Heart left ventricle (tissue), 16 donors: Measurements from ENCODE around the gene TIAL1. TPM values are rescaled to one million over a fixed set of nuclear protein-coding genes. Genes with fewer than 3 reads are reported as not detected.

Source experiments
- ATAC-seq, 4 donors: fragments of 200-7000 bp; cut with Tn5 transposase; one replicate each; pipeline ENCODE4 v1.9.1; 2020 to 2022; ENCODE audit warnings: moderate library complexity in 4 of 4, mild to moderate bottlenecking in 3 of 4, moderate number of reproducible peaks in 1 of 4
- DNase-seq, 5 donors: peaks; one replicate each; pipeline ENCODE4 v3.0.0-alpha.2; 2020
- H3K27ac ChIP-seq, 12 donors: fragments of 200-600 bp; sonication (generic) in 4 of 12; one replicate each; pipeline versions ENCODE4 v1.5.0 to v1.8.0; 2016 to 2022; ENCODE audit warnings: mild to moderate bottlenecking in 2 of 12
- H3K27me3 ChIP-seq, 9 donors: fragments of 200-600 bp; sonication (generic) in 2 of 9; one replicate each; pipeline versions ENCODE4 v1.5.1 to v1.8.0; 2016 to 2022; ENCODE audit warnings: mild to moderate bottlenecking in 3 of 9
- H3K36me3 ChIP-seq, 9 donors: fragments of 200-600 bp; sonication (generic) in 2 of 9; one replicate each; pipeline versions ENCODE4 v1.5.0 to v1.8.0; 2018 to 2022; ENCODE audit warnings: mild to moderate bottlenecking in 2 of 9
- H3K4me1 ChIP-seq, 12 donors: fragments of 200-600 bp; sonication (generic) in 4 of 12; one replicate each; pipeline versions ENCODE4 v1.5.0 to v1.8.0; 2016 to 2022; ENCODE audit warnings: mild to moderate bottlenecking in 3 of 12
- H3K4me3 ChIP-seq, 12 donors: fragments of 200-600 bp; sonication (generic) in 4 of 12; one replicate each; pipeline versions ENCODE4 v1.5.0 to v1.8.0; 2017 to 2022; ENCODE audit warnings: mild to moderate bottlenecking in 9 of 12, moderate library complexity in 4 of 12
- H3K9me3 ChIP-seq, 12 donors: fragments of 200-600 bp; sonication (generic) in 4 of 12; one replicate each; pipeline versions ENCODE4 v1.5.0 to v1.8.0; 2016 to 2022; ENCODE audit warnings: mild to moderate bottlenecking in 1 of 12
- CTCF ChIP-seq, 12 donors: fragments of 200-600 bp; sonication (generic) in 4 of 12; IDR thresholded peaks; one replicate each; pipeline versions ENCODE4 v1.5.0 to v1.8.0; 2018 to 2022; ENCODE audit warnings: antibody characterized with exemption in 12 of 12, mild to moderate bottlenecking in 5 of 12
- POLR2A ChIP-seq, 2 donors: fragments of 450-650 bp; IDR thresholded peaks; one replicate each; pipeline ENCODE4 v1.6.1; 2017; ENCODE audit warnings: antibody characterized with exemption in 2 of 2, mild to moderate bottlenecking in 2 of 2, moderate library complexity in 2 of 2
- WGBS, 4 donors: extraction: QIAGEN DNeasy Blood & Tissue Kit in 2 of 4; methylation state at CpG; one replicate each; pipeline versions ENCODE4 v1.1.5 to v1.1.7; 2013 to 2018; 5-methylcytosine and 5-hydroxymethylcytosine counted together
- intact Hi-C, 10 donors: fragments of 100-400 bp; cut with DNase I; formaldehyde crosslinking; loops; one replicate each; pipeline versions ENCODE4 v1.11.1 to v1.14.2; 2022
- polyA plus RNA-seq, 2 donors: library from polyadenylated mRNA; stranded (reverse); fragments of 200-250 nt; gene quantifications; one replicate each; pipeline ENCODE4 v1.2.3, GENCODE V29; 2013
- total RNA-seq, 9 donors: library from RNA; depleted of rRNA in 2 of 9; stranded (reverse); fragments of >200 nt in 2 of 9; fragmentation: NEBNext Ultra II Directional in 3 of 9; extraction: Animal tissue kit (Norgen Biotek cat#: 25700) in 3 of 9; gene quantifications; one replicate each; pipeline versions ENCODE4 v1.1.0 to v1.2.4, GENCODE V29; 2016 to 2023
- donor health status: ischemic (EF 13 %, LVEDD 7.1; RV severe dilation, severe dysfunction).
- donor health status: healthy with polysubstance abuse.
- donor health status: DM: no; HTN: yes; CAD: no.
- donor health status: DM: no; HTN: no; CAD: no.
- donor health status: ischemic (EF 25% LVEDD 6.9; RV normal size, moderate dysfunction).
- donor health status: ischemic (EF 25% LVEDD 5.7; RV mildly dilated, moderate dysfunction).
- donor health status: healthy.
- donor health status: DM: yes; HTN: yes; CAD: no.
- donor health status: ischemic (EF 35%, LVEDD 5.7; RV mildly dilated, moderate dysfunction).
- donor health status: nonischemic (EF 11% LVEDD 7.7; RV severe dilation, severe dysfunction).
- donor health status: DM: yes; HTN: yes; CAD: no.
- donor health status: PGD.
- donor health status: ischemic (EF 29% LVEDD 5.4; RV normal size, mild dysfunction).
- donor health status: nonischemic (EF 23%, LVEDD 6.1; RV moderate dilation, normal function).

The TIAL1 gene
- total and polyA plus RNA-seq, 11 donors = 24.8 to 86.3 (median 65.2) TPM

GRCh38 chr10:119525116-119525515 is 71.6 kb downstream of the TIAL1 start:
- Histone ChIP-seq H3K9me3 (no peaks in the 10 kb centered on the region), H3K4me1 (peaks cover 0 to 6% (median 0%) of the 10 kb centered on the region in 12 donors), H3K27ac (no peak overlapping the region), H3K27me3 (no peaks in the 10 kb centered on the region), H3K4me3 (no peak overlapping the region), H3K36me3 (peaks cover 0 to 36% (median 0%) of the 10 kb centered on the region in 9 donors)
- TF ChIP-seq POLR2A (IDR thresholded peaks at IDR 0.05) (no peak), CTCF (IDR thresholded peaks at IDR 0.05) (no peak)
- DNase-seq (no peak), ATAC-seq (no peak)
- 90 to 94% (median 93%) methylated on average over 5 of the region's 5 CpGs for WGBS, 4 donors
- intact Hi-C loops = no loop called here

- no peak for DNase-seq
- Histone ChIP-seq H3K4me3 (no peak overlapping the region), H3K9me3 (no peaks in the 10 kb centered on the region), H3K27me3 (no peaks in the 10 kb centered on the region), H3K4me1 (peaks cover 0 to 6% (median 0%) of the 10 kb centered on the region in 12 donors), H3K36me3 (peaks cover 0 to 36% (median 0%) of the 10 kb centered on the region in 9 donors), H3K27ac (no peak overlapping the region)
- intact Hi-C loops = no loop called here
- 90 to 95% (median 94%) methylated on average over 13 of the region's 13 CpGs for WGBS, 4 donors
- TF ChIP-seq POLR2A (IDR thresholded peaks at IDR 0.05) (no peak), CTCF (IDR thresholded peaks at IDR 0.05) (no peak)
- ATAC-seq = no peak
Observed at GRCh38 chr10:119524720-119525070, 72.1 kb downstream of the TIAL1 start.

GRCh38 chr10:119523895-119524719 is 72.7 kb downstream of the TIAL1 start:
- intact Hi-C loops = no loop called here
- Histone ChIP-seq H3K27ac (no peak overlapping the region), H3K36me3 (peaks cover 0 to 36% (median 0%) of the 10 kb centered on the region in 9 donors), H3K4me3 (no peak overlapping the region), H3K9me3 (no peaks in the 10 kb centered on the region), H3K27me3 (no peaks in the 10 kb centered on the region), H3K4me1 (peaks cover 0 to 6% (median 0%) of the 10 kb centered on the region in 12 donors)
- DNase-seq = no peak
- no peak for TF ChIP-seq POLR2A (IDR thresholded peaks at IDR 0.05)
- no peak for ATAC-seq
- WGBS, 4 donors = 93 to 94% (median 94%) methylated on average over 19 of the region's 19 CpGs

Other genes with a start within 250 kb of the TIAL1 start
- 10 to 100 TPM in 2 of 9 donors, 1 to 10 TPM in 7; 1.6 to 25.2 (median 4.7) TPM for gene RGS10, start 54.2 kb downstream of the TIAL1 start, total RNA-seq
- gene RGS10, start 54.2 kb downstream of the TIAL1 start, polyA plus RNA-seq = 1 to 10 TPM; 4.7 to 6.3 TPM
- gene BAG3, start 54.4 kb upstream of the TIAL1 start, total RNA-seq = 100 to 1,000 TPM in 8 of 9 donors, 10 to 100 TPM in 1; 85.1 to 219 (median 141) TPM
- 100 to 1,000 TPM in 1 of 2 donors, 10 to 100 TPM in 1; 78.8 to 271 TPM for gene BAG3, start 54.4 kb upstream of the TIAL1 start, polyA plus RNA-seq
- gene INPP5F, start 129.1 kb upstream of the TIAL1 start, total RNA-seq = 1 to 10 TPM; 3.9 to 9.9 (median 6.6) TPM
- gene INPP5F, start 129.1 kb upstream of the TIAL1 start, polyA plus RNA-seq = 1 to 10 TPM; 3.0 to 5.4 TPM